ENCODE measurements around the gene CPEB3. TPM values are rescaled to one million over a fixed set of nuclear protein-coding genes. Genes with fewer than 3 reads are reported as not detected.

CPEB3 gene
- total RNA-seq, 1 experiment from 2014 or later, result 1.0 TPM

DNA sequence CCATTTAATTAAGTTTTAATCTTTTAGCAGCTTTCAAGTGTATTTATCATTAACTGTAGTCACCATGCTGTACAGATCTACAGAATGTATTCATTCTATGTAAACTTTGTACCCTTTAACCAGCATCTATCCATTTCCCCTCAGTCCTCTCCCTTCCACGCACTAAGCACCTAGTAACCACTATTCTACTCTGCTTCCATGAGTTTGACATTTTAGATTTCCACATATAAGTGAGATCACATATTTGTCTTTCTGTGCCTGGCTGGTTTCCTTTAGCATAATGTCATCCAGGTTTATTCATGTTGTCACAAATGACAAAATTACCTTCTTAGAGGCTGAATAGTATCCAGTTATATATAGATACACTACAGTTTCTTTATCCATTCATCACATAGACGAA, 287.6 kb downstream of the CPEB3 start:
- H3K23ac ChIP-seq (ENCODE audit: insufficient read length, low read depth, low read length), result no peak overlapping the region
- H3K27ac Mint-ChIP-seq, result no peak overlapping the region
- H3K79me1 ChIP-seq (ENCODE audit: insufficient read depth, low read depth, low read length, poor library complexity, severe bottlenecking), result no peaks in the 10 kb centered on the region
- H2BK20ac ChIP-seq (ENCODE audit: low read depth, low read length, poor library complexity, severe bottlenecking), result no peak overlapping the region
- no peaks in the 10 kb centered on the region for H4K20me1 ChIP-seq (ENCODE audit: control insufficient read depth, insufficient read depth, insufficient read length)
- no peak overlapping the region for H4K91ac ChIP-seq (ENCODE audit: insufficient read length, low read depth, low read length)
- no peak overlapping the region for H2AK5ac ChIP-seq (ENCODE audit: insufficient read length, low read length)
- H3K9me3 Mint-ChIP-seq, result no peaks in the 10 kb centered on the region; a peak in 1 of 5 replicates
- no peak overlapping the region for H2BK120ac ChIP-seq (ENCODE audit: low read depth, low read length, poor library complexity, severe bottlenecking)
- no peaks in the 10 kb centered on the region for H3K4me1 ChIP-seq (ENCODE audit: insufficient read depth, low read length)
- peaks cover 27 to 65% (median 65%) of the 10 kb centered on the region in 3 experiments for H3K36me3 Mint-ChIP-seq (ENCODE audit: insufficient read depth in 1 of 3, low read depth in 3 of 3)
- no peak overlapping the region for H4K8ac ChIP-seq (replicated peaks; ENCODE audit: insufficient read length, low read depth, low read length)
- no peak overlapping the region for H3T11ph ChIP-seq (ENCODE audit: low read length)
- no peaks in the 10 kb centered on the region for H3K79me2 ChIP-seq (ENCODE audit: insufficient read depth, low read length)
- H2BK15ac ChIP-seq (ENCODE audit: low read depth, low read length), result no peak overlapping the region
- no peaks in the 10 kb centered on the region for H3K4me1 Mint-ChIP-seq
- no peaks in the 10 kb centered on the region for H3K9me3 ChIP-seq (ENCODE audit: control insufficient read depth, low read depth, low read length)
- H3K27ac ChIP-seq (ENCODE audit: insufficient read length, low read depth, low read length), result no peak overlapping the region
- no peak overlapping the region for H2BK12ac ChIP-seq (ENCODE audit: insufficient read length, low read depth, low read length)
- no peak overlapping the region for H3K14ac ChIP-seq (ENCODE audit: insufficient read depth, low read length)
- H3K23me2 ChIP-seq (ENCODE audit: insufficient read length, low read depth, low read length, poor library complexity, severe bottlenecking), result no peaks in the 10 kb centered on the region
- TF ChIP-seq, protein P1, sequence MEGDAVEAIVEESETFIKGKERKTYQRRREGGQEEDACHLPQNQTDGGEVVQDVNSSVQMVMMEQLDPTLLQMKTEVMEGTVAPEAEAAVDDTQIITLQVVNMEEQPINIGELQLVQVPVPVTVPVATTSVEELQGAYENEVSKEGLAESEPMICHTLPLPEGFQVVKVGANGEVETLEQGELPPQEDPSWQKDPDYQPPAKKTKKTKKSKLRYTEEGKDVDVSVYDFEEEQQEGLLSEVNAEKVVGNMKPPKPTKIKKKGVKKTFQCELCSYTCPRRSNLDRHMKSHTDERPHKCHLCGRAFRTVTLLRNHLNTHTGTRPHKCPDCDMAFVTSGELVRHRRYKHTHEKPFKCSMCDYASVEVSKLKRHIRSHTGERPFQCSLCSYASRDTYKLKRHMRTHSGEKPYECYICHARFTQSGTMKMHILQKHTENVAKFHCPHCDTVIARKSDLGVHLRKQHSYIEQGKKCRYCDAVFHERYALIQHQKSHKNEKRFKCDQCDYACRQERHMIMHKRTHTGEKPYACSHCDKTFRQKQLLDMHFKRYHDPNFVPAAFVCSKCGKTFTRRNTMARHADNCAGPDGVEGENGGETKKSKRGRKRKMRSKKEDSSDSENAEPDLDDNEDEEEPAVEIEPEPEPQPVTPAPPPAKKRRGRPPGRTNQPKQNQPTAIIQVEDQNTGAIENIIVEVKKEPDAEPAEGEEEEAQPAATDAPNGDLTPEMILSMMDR (conservative IDR thresholded peaks at IDR 0.05), result no peak
- no peak overlapping the region for H3K4me3 Mint-ChIP-seq
- WGBS (ENCODE audit: extremely low coverage, insufficient read length, low lambda C conversion rate), result no CpG with 5 or more reads among the region's 2 CpGs
- DNase-seq, result no peak
- H4K5ac ChIP-seq (ENCODE audit: insufficient read length, low read depth, low read length), result no peak overlapping the region
- no peak overlapping the region for H2BK5ac ChIP-seq (ENCODE audit: insufficient read length, low read length)
- no peak overlapping the region for H3K4me2 ChIP-seq (ENCODE audit: insufficient read depth, insufficient read length, low read length)
- H3K9ac ChIP-seq (ENCODE audit: extremely low read depth, insufficient read length, low read length), result no peak overlapping the region
- H3K27me3 Mint-ChIP-seq (ENCODE audit: low read depth), result no peaks in the 10 kb centered on the region
- no peak overlapping the region for H3K18ac ChIP-seq (ENCODE audit: insufficient read length, low read depth, low read length)
- no peak overlapping the region for H2AFZ ChIP-seq (ENCODE audit: low read length)
- H3K27me3 ChIP-seq (ENCODE audit: insufficient read depth, low read length), result no peaks in the 10 kb centered on the region
- H3K56ac ChIP-seq (ENCODE audit: insufficient read length, low read depth, low read length), result no peak overlapping the region
- no peak overlapping the region for H3K4ac ChIP-seq (ENCODE audit: low read depth, low read length)
